ENCODE results near the gene C1orf115. TPM values are rescaled to one million over a fixed set of nuclear protein-coding genes. Genes with fewer than 3 reads are reported as not detected.

Gene C1orf115
- total and polyA plus RNA-seq, 2 donors from 2014 or later = 29.0 to 53.8 TPM

GRCh38 chr1:220684890-220685289 lies 5.3 kb upstream of the C1orf115 start:
- no peaks in the 10 kb centered on the region for H3K9me3 ChIP-seq (ENCODE audit: control insufficient read depth in 2 of 3, insufficient read depth in 1 of 3, low read length in 3 of 3)
- no peak for DNase-seq
- intact Hi-C loops (cut with DNase I) = no loop called here
- no peaks in the 10 kb centered on the region for H3K27me3 ChIP-seq (ENCODE audit: control insufficient read depth, insufficient read depth, low read length)
- H3K9ac ChIP-seq (ENCODE audit: low read length in 3 of 3) = no peak overlapping the region
- TF ChIP-seq CTCF (IDR thresholded peaks at IDR 0.05; ENCODE audit: borderline replicate concordance, extremely low read depth, insufficient read depth) = no peak
- H3K4me3 ChIP-seq (ENCODE audit: low read length in 3 of 3) = no peak overlapping the region
- H3K27ac ChIP-seq (ENCODE audit: low read depth in 2 of 2, low read length in 2 of 2) = no peak overlapping the region
- no peaks in the 10 kb centered on the region for H3K36me3 ChIP-seq (ENCODE audit: control insufficient read depth in 2 of 3, insufficient read depth in 3 of 3, low read length in 3 of 3)
- FAIRE-seq = no peak
- H3K4me1 ChIP-seq (ENCODE audit: control insufficient read depth in 2 of 3, insufficient read depth in 2 of 3, low read depth in 1 of 3, low read length in 3 of 3) = peaks cover 0 to 6% (median 0%) of the 10 kb centered on the region in 3 donors

GRCh38 chr1:220685879-220686278 lies 4.3 kb upstream of the C1orf115 start:
- Histone ChIP-seq H3K9me3 (ENCODE audit: control insufficient read depth in 2 of 3, insufficient read depth in 1 of 3, low read length in 3 of 3) (no peaks in the 10 kb centered on the region), H3K27me3 (ENCODE audit: control insufficient read depth, insufficient read depth, low read length) (no peaks in the 10 kb centered on the region), H3K36me3 (ENCODE audit: control insufficient read depth in 2 of 3, insufficient read depth in 3 of 3, low read length in 3 of 3) (no peaks in the 10 kb centered on the region), H3K9ac (ENCODE audit: low read length in 3 of 3) (no peak overlapping the region), H3K4me3 (ENCODE audit: low read length in 3 of 3) (no peak overlapping the region), H3K27ac (ENCODE audit: low read depth in 2 of 2, low read length in 2 of 2) (no peak overlapping the region), H3K4me1 (ENCODE audit: control insufficient read depth in 2 of 3, insufficient read depth in 2 of 3, low read depth in 1 of 3, low read length in 3 of 3) (peaks cover 0 to 5% (median 0%) of the 10 kb centered on the region in 3 donors)
- DNase-seq (no peak), FAIRE-seq (no peak)
- intact Hi-C loops (cut with DNase I) = no loop called here
- TF ChIP-seq CTCF (IDR thresholded peaks at IDR 0.05; ENCODE audit: borderline replicate concordance, extremely low read depth, insufficient read depth) = no peak

GRCh38 chr1:220687809-220688208 lies 2.4 kb upstream of the C1orf115 start:
- intact Hi-C loops (cut with DNase I) = no loop called here
- Histone ChIP-seq H3K9me3 (ENCODE audit: control insufficient read depth in 2 of 3, insufficient read depth in 1 of 3, low read length in 3 of 3) (no peaks in the 10 kb centered on the region), H3K36me3 (ENCODE audit: control insufficient read depth in 2 of 3, insufficient read depth in 3 of 3, low read length in 3 of 3) (no peaks in the 10 kb centered on the region), H3K4me3 (ENCODE audit: low read length in 3 of 3) (no peak overlapping the region), H3K27me3 (ENCODE audit: control insufficient read depth, insufficient read depth, low read length) (no peaks in the 10 kb centered on the region), H3K9ac (ENCODE audit: low read length in 3 of 3) (no peak overlapping the region), H3K4me1 (ENCODE audit: control insufficient read depth in 2 of 3, insufficient read depth in 2 of 3, low read depth in 1 of 3, low read length in 3 of 3) (peaks cover 0 to 5% (median 5%) of the 10 kb centered on the region in 3 donors), H3K27ac (ENCODE audit: low read depth in 2 of 2, low read length in 2 of 2) (no peak overlapping the region)
- FAIRE-seq (no peak), DNase-seq (no peak)
- no peak for TF ChIP-seq CTCF (IDR thresholded peaks at IDR 0.05; ENCODE audit: borderline replicate concordance, extremely low read depth, insufficient read depth)

GRCh38 chr1:220689666-220690065 lies 497 bp upstream of the C1orf115 start:
- H3K4me1 ChIP-seq (ENCODE audit: control insufficient read depth in 2 of 3, insufficient read depth in 2 of 3, low read depth in 1 of 3, low read length in 3 of 3) = peaks cover 0 to 5% (median 5%) of the 10 kb centered on the region in 3 donors
- H3K4me3 ChIP-seq (ENCODE audit: low read length in 3 of 3) = peak overlapping the region; percentile 48 to 80 (median 80)
- H3K27ac ChIP-seq (ENCODE audit: low read depth in 2 of 2, low read length in 2 of 2) = no peak overlapping the region
- H3K36me3 ChIP-seq (ENCODE audit: control insufficient read depth in 2 of 3, insufficient read depth in 3 of 3, low read length in 3 of 3) = no peaks in the 10 kb centered on the region
- H3K27me3 ChIP-seq (ENCODE audit: control insufficient read depth, insufficient read depth, low read length) = no peaks in the 10 kb centered on the region
- FAIRE-seq (no peak), DNase-seq (no peak)
- intact Hi-C loops (cut with DNase I) = no loop called here
- H3K9ac ChIP-seq (ENCODE audit: low read length in 3 of 3) = peak overlapping the region in 2 of 3 donors; percentile 4 to 5
- TF ChIP-seq CTCF (IDR thresholded peaks at IDR 0.05; ENCODE audit: borderline replicate concordance, extremely low read depth, insufficient read depth) = no peak
- no peaks in the 10 kb centered on the region for H3K9me3 ChIP-seq (ENCODE audit: control insufficient read depth in 2 of 3, insufficient read depth in 1 of 3, low read length in 3 of 3)

Measured in kidney (tissue), 14 donors.